ENCODE data around the gene LYPLAL1. TPM values are rescaled to one million over a fixed set of nuclear protein-coding genes. Genes with fewer than 3 reads are reported as not detected.

Gene LYPLAL1
- total and polyA plus RNA-seq, 2 of the 8 experiments (the other 6 are each of a cell fraction or from before 2014, with no cell fraction given), result 6.3 to 23.8 TPM

DNA sequence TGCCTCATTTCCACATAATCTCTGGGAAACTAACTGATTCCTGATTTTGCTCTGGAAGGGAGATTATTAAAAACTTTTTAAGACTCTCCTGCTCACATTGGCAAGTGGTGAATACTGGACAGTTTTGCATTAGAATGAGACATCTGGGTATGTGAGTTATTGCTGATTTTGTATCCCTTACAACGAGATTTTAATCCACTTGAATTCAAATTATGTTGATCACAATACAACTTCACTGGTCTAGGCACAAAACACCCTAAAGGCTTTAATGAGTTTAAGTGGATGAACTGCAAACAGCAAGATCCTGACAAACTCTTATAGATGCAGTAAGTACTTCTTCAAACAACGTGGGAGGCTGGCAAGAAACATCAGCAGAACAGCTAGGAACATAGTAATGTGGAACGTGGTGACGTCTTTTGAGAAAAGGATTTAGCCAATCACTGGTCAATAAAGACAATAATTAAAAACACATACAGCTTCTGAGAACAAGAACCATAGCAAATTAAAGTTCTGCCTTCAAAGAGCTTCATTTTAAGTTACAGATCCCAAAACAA, 10.2 kb upstream of the LYPLAL1 start (continued):
- TF ChIP-seq POU5F1 (IDR thresholded peaks at IDR 0.05; ENCODE audit: low read depth, low read length) (no peak), ZNF274 (IDR thresholded peaks at IDR 0.05; ENCODE audit: borderline replicate concordance, extremely low read depth, low read length) (no peak), TAF1 (IDR thresholded peaks at IDR 0.05; ENCODE audit: low read depth, low read length) (no peak), YY1 (IDR thresholded peaks at IDR 0.05; ENCODE audit: low read depth, low read length) (no peak), JUN (IDR thresholded peaks at IDR 0.05; ENCODE audit: low read depth, low read length) (no peak), HDAC6 (IDR thresholded peaks at IDR 0.05; ENCODE audit: low read depth, low read length) (no peak), RFX5 (IDR thresholded peaks at IDR 0.05; ENCODE audit: borderline replicate concordance, low read depth, low read length) (no peak)

All from H1 (cell line).